ENCODE results near the gene PCDHGA3.
"Not testable (repeated sequence)": the region's sequence is repeated elsewhere in the genome, so short reads cannot be mapped to it uniquely, and the experiment has no call there.

PCDHGA3 gene

DNA sequence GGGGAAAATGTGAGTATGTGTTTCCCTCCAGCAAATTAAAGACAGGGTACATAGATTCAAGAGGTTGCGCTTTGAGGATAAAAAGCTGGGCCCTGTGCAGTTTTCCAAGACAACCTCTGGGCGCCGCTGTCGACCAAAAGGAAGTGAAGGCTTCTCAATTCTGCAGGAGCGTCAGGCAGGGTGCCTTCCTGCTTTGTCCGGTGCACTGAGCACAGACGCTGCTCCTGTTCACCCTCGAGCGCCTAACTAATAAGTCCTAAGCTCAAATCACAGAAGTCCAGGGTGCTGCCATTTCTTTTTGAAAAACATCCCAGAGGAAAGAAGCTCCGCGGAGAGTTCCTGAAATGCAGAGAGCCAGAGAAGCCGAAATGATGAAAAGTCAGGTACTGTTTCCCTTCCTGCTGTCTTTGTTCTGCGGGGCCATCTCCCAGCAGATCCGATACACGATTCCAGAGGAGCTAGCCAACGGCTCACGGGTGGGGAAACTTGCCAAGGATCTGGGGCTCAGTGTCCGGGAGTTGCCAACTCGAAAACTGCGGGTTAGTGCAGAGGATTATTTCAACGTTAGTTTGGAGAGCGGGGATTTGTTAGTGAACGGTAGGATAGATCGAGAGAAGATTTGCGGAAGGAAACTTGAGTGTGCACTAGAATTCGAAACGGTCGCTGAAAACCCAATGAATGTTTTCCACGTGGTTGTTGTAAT, 6.4 kb downstream of the PCDHGA3 start, which contains the start of gene PCDHGB1:
PCDHGB1 (plus strand) TSS at position 183 of the 703 bp plus-strand sequence; CDS start at position 345, 162 bp downstream.
- peak; percentile 66 for DNase-seq (ENCODE audit: low spot score)

DNA sequence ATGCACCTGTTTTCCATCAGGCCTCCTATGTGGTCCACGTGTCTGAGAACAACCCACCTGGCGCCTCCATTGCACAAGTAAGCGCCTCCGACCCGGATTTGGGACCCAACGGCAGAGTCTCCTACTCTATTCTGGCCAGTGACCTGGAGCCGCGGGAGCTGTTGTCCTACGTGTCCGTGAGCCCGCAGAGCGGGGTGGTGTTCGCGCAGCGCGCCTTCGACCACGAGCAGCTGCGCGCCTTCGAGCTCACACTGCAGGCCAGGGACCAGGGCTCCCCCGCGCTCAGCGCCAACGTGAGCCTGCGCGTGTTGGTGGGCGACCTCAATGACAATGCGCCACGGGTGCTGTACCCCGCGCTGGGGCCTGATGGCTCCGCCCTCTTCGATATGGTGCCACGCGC, 8.0 kb downstream of the PCDHGA3 start:
- DNase-seq (ENCODE audit: low spot score), result no peak

DNA sequence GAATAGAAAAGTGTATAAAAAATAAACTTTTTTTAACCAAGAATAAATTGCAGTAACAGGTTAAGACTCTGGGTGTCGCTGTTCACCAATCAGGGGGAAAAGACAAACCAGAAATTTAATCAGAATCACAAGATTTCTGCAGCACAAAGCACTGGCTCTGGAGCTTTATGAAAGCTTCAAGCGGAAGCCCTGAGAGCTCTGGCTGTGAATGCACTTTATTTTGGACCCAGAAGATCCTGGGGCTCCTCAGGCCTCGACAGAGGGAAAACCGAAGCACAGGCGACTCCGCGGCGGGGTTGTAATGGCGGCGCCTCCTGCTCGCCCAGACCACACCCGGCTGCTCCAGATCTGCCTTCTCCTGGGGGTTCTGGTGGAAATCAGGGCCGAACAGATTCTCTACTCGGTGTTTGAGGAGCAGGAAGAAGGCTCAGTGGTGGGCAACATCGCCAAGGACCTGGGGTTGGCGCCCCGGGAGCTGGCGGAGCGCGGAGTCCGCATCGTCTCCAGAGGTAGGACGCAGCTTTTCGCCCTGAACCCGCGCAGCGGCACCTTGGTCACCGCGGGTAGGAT, 11.4 kb downstream of the PCDHGA3 start, which contains the start of gene PCDHGA4:
PCDHGA4 (plus strand) TSS at position 122 of the 570 bp plus-strand sequence; CDS start at position 209, 87 bp downstream.
- DNase-seq (ENCODE audit: low spot score), result no peak

DNA sequence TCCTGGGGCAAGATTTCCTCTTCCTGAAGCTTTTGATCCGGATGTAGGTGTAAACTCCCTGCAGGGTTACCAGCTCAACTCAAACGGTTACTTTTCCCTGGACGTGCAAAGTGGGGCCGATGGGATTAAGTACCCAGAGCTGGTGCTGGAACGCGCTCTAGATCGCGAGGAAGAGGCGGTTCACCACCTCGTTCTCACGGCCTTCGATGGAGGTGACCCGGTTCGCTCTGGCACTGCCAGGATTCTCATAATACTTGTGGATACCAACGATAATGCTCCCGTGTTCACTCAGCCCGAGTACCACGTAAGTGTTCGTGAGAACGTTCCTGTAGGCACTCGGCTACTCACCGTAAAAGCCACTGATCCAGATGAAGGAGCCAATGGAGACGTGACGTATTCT, 12.0 kb downstream of the PCDHGA3 start:
- no peak for DNase-seq (ENCODE audit: low spot score)

DNA sequence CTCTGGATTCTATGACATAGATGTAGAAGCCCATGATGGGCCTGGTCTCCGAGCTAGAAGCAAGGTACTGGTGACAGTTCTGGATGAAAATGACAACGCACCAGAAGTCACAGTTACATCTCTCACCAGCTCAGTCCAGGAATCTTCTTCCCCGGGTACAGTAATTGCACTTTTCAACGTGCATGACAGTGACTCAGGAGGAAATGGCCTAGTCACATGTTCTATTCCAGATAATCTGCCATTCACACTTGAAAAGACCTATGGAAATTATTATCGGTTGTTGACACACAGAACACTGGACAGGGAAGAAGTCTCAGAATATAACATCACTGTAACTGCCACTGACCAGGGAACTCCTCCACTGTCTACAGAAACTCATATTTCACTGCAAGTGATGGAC, 12.5 kb downstream of the PCDHGA3 start:
- no peak for DNase-seq (ENCODE audit: low spot score)

DNA sequence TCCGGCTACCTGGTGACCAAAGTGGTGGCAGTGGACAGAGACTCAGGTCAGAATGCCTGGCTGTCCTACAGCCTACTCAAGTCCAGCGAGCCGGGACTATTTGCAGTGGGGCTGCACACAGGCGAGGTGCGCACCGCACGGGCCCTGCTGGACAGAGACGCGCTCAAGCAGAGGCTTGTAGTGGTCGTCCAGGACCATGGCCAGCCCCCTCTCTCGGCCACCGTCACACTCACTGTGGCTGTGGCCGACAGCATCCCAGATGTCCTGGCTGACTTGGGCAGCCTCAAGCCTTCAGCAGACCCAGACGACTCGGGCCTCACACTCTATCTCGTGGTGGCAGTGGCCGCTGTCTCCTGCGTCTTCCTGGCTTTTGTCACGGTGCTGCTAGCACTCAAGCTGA, 13.3 kb downstream of the PCDHGA3 start:
- no peak for DNase-seq (ENCODE audit: low spot score)

DNA sequence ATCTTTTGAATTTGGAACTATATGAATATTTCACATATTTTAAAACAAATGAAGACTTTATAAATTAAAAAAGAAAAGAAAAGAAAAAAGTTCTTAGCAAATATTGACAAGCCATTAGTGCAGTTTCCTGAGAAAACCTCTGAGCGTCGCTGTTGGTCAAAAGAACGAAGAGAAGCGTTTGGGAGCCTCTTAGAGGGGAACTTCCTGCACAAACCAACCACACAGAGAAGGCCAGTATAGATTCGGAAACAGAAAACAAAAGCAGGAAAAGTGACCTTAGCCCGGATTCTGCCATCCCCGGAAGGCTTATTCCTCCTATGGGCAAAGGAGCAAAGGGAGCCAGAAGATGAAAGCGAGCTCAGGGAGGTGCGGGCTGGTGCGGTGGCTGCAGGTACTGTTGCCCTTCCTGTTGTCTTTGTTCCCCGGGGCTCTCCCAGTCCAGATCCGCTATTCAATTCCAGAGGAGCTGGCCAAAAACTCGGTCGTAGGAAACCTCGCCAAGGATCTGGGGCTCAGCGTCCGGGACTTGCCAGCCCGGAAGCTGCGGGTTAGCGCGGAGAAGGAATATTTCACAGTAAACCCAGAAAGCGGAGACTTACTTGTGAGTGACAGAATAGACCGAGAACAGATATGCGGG, 16.3 kb downstream of the PCDHGA3 start, which contains the start of gene PCDHGB2:
PCDHGB2 (plus strand) TSS at position 205 of the 637 bp plus-strand sequence; CDS start at position 347, 142 bp downstream.
- peak; percentile 58 for DNase-seq (ENCODE audit: low spot score)

DNA sequence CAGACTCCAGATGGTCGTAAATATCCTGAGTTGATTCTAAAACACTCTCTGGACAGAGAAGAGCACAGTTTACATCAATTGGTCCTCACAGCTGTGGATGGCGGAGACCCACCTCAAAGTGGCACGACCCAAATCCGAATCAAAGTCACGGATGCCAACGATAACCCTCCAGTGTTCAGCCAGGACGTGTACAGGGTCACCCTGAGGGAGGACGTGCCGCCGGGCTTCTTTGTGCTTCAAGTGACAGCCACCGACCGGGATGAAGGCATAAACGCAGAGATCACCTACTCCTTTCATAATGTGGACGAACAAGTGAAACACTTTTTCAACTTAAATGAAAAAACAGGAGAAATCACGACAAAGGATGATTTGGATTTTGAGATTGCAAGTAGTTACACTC, 17.1 kb downstream of the PCDHGA3 start:
- DNase-seq (ENCODE audit: low spot score), result no peak

DNA sequence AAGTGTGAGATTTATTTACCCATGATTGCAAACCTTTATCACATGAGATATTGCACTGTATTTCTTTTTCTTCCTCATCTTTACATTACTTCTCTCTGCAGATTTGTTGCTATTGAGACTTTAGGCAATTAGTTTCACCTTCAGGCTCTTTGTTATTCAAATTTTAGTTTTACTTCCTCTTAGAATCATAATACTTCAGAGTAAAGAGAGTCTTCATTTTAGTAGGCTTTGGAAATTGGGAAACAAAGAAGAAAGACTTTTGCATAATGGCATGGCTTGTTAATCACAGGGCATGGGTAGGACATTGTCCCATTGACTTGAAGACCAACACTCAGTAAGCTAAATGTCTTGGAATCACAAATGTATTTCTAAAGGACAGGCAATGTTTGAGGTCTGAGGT, 19.1 kb downstream of the PCDHGA3 start:
- DNase-seq (ENCODE audit: low spot score), result no peak

DNA sequence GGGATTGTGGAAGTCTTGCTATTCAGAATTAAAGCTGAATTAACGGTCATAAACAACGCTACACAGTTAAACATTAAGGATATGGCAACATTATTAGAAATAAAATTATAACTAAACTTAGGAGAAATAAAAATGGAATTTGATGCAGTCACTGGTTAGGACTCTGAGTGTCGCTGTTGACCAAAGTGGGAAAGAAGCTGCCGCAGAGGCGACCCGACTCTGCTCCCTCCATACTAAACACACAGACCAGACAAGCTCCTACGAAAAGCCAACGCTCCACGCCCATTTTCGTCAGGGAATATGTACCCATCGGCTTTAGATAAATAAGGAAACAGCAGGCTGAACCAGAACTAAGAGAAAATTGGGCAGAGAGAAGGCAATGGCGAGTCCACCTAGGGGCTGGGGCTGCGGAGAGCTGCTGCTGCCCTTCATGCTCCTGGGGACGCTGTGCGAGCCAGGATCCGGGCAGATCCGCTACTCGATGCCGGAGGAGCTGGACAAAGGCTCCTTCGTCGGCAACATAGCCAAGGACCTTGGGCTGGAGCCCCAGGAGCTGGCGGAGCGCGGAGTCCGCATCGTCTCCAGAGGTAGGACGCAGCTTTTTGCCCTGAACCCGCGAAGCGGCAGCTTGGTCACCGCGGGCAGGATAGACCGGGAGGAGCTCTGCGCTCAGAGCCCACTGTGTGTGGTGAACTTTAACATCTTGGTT, 20.5 kb downstream of the PCDHGA3 start, which contains the start of gene PCDHGA5:
PCDHGA5 (plus strand) TSS at position 211 of the 709 bp plus-strand sequence; CDS start at position 380, 169 bp downstream.
- DNase-seq (ENCODE audit: low spot score), result peak; percentile 44

DNA sequence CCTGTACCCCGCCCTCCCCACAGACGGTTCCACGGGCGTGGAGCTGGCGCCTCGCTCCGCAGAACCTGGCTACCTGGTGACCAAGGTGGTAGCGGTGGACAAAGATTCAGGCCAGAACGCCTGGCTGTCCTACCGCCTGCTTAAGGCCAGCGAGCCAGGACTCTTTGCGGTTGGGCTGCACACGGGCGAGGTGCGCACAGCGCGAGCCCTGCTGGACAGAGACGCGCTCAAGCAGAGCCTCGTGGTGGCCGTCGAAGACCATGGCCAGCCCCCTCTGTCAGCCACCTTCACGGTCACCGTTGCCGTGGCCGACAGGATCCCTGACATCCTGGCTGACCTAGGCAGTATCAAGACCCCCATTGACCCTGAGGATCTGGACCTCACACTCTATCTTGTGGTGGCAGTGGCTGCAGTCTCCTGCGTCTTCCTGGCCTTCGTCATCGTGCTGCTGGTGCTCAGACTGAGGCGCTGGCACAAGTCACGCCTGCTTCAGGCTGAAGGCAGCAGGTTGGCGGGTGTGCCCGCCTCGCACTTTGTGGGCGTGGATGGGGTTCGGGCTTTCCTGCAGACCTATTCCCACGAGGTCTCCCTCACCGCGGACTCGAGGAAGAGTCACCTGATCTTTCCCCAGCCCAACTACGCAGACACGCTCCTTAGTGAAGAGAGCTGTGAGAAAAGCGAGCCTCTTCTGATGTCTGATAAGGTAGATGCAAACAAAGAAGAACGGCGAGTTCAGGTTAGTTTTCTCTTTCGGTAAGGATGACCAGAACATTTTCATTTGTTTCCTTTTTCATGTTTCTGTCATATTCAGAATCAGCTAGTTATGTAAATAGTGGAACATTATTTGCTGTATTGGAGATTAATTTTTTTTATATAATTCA, 22.6 kb downstream of the PCDHGA3 start:
- DNase-seq (ENCODE audit: low spot score), result no peak

DNA sequence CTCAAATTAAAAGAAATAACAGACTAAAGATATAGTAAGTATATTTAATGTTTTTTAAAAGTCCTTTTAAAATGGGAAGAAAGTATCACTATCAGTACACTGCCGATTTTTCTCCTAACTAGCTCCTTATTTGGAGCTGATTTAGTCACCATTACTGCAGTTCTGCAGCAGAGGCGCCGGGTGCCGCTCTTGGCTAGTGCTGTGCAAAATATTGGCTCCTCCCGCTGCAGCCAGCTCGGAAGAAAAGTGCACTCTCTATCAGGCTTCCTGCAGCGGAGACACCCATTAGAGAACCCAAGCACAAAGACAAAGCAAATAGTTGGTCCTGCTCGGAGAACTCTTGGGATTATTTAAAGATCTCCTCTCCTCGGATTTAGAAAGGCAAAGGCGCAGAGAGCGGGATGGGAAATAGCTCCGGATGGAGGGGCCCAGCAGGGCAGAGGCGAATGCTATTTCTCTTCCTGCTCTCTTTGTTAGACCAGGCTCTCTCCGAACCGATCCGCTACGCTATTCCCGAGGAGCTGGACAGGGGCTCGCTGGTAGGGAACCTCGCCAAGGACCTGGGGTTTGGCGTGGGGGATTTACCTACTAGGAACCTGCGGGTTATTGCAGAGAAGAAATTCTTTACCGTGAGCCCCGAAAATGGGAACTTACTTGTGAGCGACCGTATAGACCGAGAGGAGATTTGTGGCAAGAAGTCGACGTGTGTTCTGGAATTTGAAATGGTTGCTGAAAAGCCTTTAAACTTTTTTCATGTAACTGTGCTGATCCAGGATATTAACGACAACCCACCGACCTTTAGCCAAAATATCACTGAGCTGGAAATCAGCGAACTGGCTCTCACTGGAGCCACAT, 26.6 kb downstream of the PCDHGA3 start, which contains the start of gene PCDHGB3:
PCDHGB3 (plus strand) TSS at position 249 of the 855 bp plus-strand sequence; CDS start at position 402, 153 bp downstream.
- peak; percentile 69 for DNase-seq (ENCODE audit: low spot score)

DNA sequence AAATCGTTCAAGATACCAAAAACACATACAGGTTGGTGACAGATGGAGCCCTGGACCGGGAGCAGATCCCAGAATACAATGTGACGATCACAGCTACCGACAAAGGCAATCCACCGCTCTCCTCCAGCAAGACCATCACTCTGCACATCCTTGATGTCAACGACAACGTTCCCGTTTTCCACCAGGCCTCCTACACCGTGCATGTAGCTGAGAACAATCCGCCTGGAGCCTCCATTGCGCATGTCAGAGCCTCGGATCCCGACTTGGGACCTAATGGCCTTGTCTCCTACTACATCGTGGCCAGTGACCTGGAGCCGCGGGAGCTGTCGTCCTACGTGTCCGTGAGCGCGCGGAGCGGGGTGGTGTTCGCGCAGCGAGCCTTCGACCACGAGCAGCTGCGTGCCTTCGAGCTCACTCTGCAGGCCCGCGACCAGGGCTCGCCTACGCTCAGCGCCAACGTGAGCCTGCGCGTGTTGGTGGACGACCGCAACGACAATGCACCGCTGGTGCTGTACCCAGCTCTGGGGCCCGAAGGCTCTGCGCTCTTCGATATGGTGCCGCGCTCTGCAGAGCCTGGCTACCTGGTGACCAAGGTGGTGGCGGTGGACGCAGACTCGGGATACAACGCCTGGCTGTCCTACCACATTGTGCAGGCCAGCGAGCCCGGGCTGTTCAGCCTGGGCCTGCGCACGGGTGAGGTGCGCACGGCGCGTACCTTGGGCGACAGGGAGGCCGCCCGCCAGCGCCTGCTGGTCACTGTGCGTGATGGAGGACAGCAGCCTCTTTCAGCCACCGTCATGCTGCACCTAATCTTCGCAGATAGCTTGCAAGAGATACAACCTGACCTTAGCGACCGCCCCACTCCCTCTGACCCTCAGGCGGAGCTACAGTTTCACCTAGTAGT, 28.2 kb downstream of the PCDHGA3 start:
- no peak for DNase-seq (ENCODE audit: low spot score)

DNA sequence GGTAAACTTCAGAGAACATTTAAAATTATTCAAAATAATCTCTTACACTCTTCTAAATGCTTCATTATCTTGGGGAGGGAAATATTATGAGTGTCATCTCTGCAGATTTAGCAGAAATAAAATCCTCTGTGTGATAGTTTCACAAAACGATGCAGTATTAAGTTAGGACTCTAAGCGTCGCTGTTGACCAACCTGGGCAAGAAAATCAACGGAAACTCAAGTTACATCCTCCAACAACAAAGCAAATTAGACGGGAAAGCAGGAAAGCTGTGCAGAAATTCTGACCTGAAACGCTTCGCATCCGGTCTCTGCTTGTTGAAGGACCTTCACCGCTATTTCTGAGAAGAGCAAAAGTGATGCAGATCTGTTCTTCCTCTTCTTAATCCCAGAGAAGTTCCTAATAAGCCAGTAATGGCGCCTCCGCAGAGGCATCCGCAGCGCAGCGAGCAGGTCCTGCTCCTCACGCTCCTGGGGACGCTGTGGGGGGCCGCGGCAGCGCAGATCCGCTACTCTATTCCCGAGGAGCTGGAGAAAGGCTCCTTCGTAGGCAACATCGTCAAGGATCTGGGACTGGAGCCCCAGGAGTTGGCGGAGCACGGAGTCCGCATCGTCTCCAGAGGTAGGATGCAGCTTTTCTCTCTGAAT, 30.2 kb downstream of the PCDHGA3 start, which contains the start of gene PCDHGA6:
PCDHGA6 (plus strand) TSS at position 219 of the 645 bp plus-strand sequence; CDS start at position 412, 193 bp downstream.
- no peak for DNase-seq (ENCODE audit: low spot score)

DNA sequence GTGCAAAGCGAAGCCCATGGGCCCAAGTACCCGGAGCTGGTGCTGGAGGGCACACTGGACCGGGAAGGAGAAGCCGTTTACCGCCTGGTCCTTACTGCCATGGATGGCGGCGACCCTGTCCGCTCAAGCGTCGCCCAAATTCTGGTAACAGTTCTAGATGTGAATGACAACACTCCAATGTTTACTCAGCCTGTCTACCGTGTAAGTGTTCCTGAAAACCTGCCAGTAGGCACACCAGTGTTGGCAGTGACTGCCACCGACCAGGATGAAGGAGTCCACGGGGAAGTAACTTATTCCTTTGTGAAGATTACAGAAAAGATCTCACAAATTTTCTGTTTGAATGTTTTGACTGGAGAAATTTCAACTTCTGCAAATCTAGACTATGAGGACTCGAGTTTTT, 31.0 kb downstream of the PCDHGA3 start:
- DNase-seq (ENCODE audit: low spot score), result no peak

DNA sequence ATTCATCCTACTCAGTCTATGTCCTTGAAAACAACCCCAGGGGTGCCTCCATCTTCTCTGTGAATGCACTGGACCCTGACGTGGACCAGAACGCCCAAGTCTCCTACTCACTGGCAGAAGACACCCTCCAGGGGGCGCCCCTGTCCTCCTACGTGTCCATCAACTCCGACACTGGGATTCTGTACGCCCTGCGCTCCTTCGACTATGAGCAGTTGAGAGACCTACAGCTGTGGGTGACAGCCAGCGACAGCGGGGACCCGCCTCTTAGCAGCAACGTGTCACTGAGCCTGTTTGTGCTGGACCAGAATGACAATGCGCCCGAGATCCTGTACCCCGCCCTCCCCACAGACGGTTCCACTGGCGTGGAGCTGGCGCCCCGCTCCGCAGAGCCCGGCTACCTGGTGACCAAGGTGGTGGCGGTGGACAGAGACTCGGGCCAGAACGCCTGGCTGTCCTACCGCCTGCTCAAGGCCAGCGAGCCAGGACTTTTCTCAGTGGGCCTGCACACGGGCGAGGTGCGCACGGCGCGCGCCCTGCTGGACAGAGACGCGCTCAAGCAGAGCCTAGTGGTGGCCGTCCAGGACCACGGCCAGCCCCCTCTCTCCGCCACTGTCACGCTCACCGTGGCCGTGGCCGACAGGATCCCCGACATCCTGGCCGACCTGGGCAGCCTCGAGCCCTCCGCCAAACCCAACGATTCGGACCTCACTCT, 32.0 kb downstream of the PCDHGA3 start:
- DNase-seq (ENCODE audit: low spot score), result not testable (repeated sequence)

DNA sequence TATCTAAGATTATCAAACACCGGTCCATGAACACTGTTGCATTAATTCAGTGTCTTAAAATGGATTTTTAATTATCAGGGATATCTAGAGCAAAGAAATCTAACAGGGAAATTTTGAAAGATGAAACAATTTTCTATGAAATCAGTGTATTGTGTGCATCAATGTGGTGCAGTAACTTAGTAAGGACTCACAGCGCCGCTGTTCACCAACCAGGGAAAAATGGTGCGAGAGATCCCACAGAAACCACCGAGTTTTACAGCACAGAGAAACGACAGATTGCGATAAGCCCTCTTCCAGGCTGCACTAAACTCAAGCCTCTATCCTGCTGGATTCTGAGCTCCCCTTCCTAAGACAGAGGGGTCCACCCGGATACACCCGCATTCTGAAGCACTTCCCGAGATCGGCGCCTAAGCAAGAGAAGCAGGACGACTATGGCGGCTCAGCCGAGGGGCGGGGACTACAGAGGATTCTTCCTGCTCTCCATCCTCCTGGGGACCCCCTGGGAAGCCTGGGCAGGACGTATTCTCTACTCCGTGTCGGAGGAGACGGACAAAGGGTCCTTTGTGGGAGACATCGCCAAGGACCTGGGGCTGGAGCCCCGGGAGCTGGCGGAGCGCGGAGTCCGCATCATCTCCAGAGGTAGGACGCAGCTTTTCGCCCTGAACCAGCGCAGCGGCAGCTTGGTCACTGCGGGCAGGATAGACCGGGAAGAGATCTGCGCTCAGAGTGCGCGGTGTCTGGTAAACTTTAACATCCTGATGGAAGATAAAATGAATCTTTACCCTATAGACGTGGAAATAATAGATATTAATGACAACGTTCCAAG, 39.1 kb downstream of the PCDHGA3 start, which contains the start of gene PCDHGA7:
PCDHGA7 (plus strand) TSS at position 274 of the 826 bp plus-strand sequence; CDS start at position 432, 158 bp downstream.
- peak; percentile 42 for DNase-seq (ENCODE audit: low spot score)

Data from AG08395 (cell line).